NT2/D1 (cell line): Measurements from ENCODE around the gene PLPP7.
"Not testable (repeated sequence)": the region's sequence is repeated elsewhere in the genome, so short reads cannot be mapped to it uniquely, and the experiment has no call there.

Experiments used
- SUZ12 ChIP-seq: IDR thresholded peaks from 2 replicates; pipeline ENCODE4 v1.6.1; 2011; ENCODE audit not compliant: insufficient read length, insufficient read depth; ENCODE audit errors: extremely low read depth
- YY1 ChIP-seq: IDR thresholded peaks from 2 replicates; pipeline ENCODE4 v1.6.1; 2011; ENCODE audit not compliant: insufficient read length, insufficient read depth
- ZNF274 ChIP-seq: IDR thresholded peaks from 2 replicates; pipeline ENCODE4 v1.6.1; 2011; ENCODE audit warnings: mild to moderate bottlenecking, low read depth, low read length

DNA sequence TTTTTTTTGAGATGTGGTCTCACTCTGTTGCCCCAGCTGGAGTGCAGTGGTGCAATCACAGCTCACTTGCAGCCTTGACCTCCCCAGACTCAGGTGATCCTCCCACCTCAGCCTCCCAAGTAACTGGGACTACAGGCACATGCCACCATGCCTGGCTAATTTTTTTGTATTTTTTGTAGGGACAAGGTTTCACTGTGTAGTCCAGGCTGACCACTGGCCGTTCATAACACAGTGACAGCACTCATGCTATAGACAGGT lies 18.6 kb upstream of the PLPP7 start:
- not testable (repeated sequence) for TF ChIP-seq SUZ12, YY1, ZNF274
